ENCODE results near the gene ZSCAN32. TPM values are rescaled to one million over a fixed set of nuclear protein-coding genes. Genes with fewer than 3 reads are reported as not detected.

ZSCAN32 gene
- total and polyA plus RNA-seq, 2 of the 8 experiments (the other 6 are each of a cell fraction or from before 2014, with no cell fraction given) = 13.4 to 22.0 TPM

DNA sequence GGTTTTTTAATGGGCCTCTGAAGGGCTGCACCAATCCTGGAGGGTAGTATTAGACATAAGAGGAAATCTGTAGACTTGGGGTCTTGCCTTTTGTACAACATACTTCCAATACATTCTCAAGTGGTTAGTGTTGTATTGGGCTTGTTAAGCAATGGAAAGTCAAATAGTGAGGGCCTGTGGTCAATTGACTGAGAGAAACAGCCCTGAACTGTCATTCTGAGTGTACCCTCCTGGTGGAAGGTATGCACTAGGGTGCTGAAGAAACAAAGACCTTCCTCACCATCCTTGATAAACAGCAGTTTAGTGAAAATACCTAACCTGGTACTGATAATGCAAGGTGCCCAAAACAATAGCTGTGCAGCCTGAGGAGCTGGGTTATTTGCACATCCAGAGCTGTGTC, 22.9 kb downstream of the ZSCAN32 start (continued):
- TF ChIP-seq KDM5A (IDR thresholded peaks at IDR 0.05; ENCODE audit: low read length) = no peak
- no peak for TF ChIP-seq MAX (IDR thresholded peaks at IDR 0.05)
- TF ChIP-seq SAP30 (IDR thresholded peaks at IDR 0.05; ENCODE audit: insufficient read depth, insufficient replicate concordance, low read length) = no peak

Measured in H1 (cell line).